NCI-H446 treated with DMSO at 0.1 percent for 48 hours (cell line): ENCODE data around the gene SREBF2.

Experiments used
- DNase-seq: peaks from one replicate; lab custom pipeline; 2025; lab: John Stamatoyannopoulos, UW

Gene SREBF2

DNA sequence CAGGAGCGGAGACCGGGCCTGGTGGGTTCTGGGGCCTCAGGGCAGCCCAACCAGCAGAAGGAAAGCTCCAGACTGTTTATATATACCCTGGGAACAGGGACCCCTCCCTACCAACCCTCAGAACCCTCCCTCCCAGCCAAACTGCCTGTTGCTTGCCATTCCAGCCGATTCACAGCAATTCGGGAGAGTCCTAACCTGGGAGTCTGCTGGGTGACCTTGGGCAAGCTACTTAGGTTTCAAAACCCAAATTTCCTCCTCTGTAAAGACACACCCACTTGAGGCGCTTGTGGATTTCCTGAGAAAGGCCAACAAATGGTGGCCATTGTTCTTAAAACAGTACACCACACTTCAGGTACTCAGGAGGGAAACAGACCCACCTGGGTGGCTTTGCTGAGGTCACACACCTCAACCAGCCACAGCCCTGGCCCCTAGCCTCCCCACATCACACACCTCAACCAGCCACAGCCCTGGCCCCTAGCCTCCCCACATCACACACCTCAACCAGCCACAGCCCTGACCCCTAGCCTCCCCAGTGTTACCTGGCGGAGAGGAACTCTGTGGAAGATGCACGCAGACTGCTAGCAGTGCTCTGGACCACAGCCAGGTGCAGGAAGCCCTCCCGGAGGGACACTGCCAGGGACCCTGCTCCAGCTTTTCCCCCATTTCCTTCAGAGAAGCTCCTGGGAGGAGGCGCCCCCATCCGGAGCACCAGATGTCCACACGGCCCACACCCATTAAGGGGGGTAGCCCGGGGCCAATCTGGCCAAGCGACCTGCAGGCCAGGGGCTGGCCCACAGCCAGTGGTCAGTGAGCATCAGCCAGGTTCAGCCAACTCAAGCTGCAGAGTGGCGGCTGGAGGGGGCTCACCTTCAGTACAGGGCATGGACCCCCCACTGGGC lies 75.8 kb downstream of the SREBF2 start:
- DNase-seq = no peak

DNA sequence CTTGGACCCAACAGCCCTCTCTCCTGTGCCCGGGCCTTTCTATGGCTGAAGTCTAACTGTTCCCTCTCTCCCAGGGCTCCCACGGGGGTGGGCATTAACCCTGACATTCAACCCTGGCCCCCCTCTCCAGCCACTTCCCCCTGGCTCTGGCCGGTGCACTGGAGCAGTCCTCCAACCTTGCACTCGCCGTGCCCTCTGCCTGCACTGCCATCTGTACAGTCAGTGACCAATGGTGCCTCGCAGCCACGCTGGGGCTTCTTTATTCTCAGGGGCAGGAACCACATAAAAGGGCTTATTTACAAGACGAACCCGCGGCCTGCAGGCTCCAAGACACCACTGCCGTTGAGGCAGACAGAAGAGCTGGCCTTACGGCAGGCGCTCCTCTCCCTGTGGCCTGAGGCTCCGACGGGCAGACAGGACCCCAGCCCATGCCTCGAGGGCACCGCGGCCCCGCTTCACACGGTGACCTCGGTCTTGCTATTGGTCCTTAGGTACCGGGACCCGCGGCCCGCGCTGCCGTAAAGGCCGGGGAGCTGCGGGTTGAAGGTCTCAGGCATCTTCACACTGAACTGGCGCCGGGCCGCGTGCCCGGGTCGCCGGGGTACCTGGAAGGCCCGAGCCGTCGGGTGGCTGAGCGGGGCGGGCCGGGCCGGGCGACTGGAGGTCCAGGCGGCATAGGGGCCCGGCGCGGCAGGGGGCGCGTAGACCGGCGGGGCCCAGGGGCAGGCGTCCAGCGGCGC lies 76.6 kb downstream of the SREBF2 start:
- no peak for DNase-seq

DNA sequence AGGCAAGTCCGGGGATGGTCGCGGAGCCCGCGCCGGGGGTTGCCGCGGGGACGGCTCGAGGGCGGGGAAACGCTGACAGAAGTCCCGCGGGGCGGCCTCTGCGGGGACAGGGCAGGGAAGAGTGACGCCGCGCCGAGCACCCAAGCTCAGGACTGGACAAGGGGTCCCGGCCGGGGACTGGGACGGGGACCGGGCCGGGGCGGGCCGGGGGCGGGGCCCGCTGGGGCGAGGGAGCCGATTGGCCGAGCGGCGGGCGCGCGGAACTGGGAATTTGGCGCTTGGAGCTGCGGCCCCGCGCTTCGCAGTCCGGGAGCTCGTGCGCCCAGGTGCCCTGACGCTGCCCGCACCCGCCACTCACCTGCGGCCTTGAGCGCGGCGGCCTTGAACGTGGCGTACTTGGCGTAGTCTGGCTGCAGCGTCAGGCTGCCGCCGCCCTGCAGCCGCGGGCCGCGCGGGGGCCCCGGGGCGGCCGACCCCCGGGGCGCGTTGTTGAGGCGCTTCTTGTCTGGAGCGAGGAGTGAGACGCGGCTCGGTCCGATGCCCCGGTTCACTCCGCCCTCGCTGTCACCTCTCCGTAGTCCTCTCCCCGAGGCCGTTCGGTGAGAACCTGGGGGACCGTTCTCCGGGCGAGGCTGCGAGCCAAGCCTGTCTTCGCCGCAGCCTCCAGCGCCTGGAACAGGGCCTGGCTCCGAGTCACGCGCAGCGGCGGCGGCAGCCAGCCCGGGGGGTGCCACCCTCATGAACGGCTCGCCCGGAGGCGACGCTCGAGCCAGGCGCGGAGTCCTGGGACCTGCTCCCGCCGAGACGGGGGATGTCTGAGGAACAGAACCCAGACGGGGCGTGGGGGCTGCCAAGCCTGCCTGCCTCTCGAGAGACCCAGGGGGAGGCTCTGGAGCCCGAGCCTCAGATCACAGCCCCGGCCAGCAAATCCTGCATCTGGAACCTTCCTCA lies 77.4 kb downstream of the SREBF2 start:
- no peak for DNase-seq

DNA sequence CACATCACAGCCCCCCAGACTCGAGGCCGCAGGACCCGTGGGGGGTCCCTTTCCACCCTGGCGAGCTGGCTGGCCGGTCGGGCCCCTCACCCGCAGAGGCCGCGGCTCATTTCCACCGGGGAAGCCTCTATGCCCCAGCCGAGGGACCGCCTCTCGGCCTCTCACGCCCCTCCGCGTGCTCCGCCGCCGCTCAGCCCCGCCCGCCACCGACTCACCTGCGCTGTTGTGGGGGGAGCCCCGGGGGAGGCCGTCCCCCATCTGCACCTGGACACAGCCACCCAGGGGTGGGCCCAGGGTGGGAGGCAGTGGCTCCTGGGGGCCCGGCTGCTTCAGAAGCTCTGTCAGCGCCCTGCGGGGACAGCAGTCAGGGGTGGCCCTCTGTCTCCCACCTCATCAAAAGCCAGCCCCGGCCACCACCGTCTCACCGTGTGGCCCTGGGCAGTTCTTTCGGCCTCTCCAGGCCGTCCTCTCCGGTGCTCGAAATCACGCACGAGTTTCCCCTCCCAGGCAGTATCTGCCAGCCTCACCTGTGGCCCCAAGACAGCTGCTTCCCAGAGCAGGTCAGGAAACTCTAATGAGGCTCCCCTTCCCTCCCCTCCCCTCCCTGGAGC lies 78.2 kb downstream of the SREBF2 start:
- DNase-seq = no peak

DNA sequence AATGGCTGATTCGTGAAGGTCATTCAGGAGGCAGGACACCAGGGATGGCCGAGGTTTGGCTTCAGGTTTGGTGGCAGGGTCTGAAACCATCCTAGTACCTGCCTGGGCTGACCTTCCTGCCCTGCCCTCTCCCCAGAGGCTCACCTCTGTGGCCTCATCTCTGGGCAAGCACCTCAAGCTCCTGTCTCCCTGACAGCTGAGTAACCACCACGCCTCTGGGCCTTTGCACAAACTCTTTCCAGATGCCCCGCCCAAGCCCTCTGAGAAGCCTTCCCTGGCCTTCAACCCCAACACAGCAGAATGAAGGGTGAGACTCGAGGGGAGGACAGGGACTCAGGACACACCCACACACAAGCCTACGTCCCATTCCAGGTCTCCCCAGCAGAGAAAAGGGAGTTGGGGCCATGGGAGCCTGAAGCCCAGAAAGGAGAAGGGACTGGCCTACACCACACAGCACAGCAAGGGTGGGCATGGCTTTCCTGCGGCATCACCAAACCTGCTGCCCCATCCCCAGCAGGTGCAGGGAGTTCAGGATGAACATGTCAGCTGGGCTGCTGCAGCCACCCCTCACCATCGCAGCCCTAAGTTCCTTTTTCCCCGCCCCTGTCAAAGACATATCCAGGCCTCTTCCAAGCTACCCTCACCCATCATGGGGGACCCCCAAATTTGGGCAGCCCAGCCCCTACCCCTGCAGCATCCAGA lies 79.6 kb downstream of the SREBF2 start:
- no peak for DNase-seq

DNA sequence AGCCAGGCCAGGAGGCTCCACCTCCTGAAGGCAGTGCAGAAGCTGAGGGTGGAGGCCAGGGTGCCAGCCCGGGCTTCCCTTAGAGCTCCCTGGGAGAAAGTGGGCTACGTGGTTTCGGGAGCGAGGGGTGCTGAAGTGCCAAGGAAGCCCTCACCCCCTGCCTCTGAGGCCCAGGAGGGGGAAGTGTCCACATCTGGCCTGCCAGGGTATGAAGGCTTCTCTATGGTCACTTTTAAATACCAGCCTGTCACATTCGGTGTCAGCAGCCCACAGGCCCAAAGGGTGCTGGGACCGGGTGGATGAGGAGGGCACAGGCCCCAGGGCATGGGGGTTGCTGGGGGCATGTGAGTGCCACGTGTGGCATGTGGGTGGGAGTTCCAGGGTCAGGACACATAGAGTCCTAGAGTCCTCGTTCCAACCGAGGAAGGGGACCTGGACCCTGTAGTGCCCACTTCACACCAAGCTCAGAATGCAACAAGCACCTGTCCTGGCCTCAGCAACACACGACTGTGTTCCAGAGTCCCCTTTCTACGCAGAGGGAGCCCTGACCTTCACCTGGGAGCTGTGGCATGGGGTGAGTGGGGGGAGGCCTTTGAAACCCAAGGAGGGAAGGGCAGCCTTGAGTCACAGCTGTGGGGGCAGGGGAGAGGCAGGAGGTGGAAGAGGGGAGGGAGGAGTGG lies 80.3 kb downstream of the SREBF2 start:
- DNase-seq = no peak

DNA sequence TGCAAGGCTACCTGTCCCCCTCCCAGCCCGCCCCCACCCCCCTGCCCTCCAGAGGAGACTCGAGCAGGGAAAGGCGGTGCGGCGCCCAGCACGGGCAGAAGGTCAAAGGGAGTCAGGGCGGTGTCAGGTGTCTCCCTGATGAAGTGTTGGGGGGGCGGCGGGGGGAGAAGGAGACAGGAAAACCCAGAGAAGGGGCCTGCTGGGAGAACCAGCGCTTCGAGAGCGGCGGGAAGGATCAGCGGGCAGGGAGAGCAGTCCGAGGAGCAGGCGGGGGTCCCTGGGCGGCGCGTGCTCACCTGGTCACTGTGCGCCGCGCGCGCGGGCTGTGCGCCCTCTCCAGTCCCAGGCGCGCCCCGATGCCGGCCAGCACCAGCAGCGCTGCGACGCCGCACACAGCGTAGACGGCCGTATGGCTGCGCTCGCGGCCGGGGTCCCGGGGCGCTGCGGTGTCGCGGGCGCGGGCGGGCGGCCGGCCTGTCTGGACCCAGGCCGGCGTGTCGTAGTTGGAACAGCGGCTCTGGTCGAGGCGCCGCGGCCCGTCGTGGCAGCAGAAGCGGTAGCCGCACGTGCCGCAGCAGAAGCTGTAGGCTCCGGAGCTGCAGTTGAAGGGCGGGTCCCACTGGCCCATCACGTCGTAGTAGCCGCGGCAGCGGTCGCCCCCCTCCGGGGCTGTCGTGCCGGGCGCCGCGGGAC lies 81.1 kb downstream of the SREBF2 start:
- DNase-seq = no peak

GRCh38 chr22:41914611-41915034 lies 81.7 kb downstream of the SREBF2 start:
- no peak for DNase-seq

DNA sequence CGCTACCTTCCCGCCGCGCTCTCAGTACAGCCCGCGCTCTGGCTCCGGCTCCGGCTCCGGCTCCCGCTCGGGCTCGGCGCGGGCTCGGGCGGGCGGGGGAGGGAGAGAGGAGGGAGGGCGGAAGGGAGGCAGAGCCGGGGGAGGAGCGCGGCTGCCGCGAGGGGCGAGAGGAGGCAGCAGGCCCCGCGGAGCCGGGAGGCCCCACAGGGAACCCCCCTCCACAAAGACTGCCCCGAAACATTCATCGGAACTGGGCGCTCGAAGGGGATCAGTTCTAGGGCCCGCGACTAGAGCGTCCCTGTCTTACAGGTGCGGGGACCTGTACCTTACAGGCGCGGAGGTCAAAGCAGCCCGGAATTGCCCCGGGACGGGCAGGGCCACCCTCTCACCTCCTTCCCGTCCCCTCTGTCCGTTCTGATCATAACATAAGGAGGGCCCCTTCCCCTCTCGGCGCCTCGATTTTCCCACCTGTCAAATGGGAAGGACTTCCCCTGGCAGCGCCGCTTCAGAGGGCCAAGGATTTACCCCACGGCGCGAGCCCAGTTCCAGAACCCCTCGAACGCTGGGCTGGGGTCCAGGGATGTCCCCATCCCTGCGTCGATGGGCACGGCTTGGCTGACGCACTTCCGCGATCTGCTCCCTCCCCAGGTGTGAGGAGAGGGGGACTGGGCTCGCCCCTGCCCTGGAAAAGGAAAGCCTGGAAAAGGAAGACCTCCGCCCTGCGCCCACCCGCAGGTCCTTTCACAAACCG lies 82.3 kb downstream of the SREBF2 start, which contains the start of gene SHISA8:
TSS of gene SHISA8 (minus strand) at position 40 of the 751 bp plus-strand sequence. CDS start 407 bp downstream, outside the sequence.
- DNase-seq = no peak

DNA sequence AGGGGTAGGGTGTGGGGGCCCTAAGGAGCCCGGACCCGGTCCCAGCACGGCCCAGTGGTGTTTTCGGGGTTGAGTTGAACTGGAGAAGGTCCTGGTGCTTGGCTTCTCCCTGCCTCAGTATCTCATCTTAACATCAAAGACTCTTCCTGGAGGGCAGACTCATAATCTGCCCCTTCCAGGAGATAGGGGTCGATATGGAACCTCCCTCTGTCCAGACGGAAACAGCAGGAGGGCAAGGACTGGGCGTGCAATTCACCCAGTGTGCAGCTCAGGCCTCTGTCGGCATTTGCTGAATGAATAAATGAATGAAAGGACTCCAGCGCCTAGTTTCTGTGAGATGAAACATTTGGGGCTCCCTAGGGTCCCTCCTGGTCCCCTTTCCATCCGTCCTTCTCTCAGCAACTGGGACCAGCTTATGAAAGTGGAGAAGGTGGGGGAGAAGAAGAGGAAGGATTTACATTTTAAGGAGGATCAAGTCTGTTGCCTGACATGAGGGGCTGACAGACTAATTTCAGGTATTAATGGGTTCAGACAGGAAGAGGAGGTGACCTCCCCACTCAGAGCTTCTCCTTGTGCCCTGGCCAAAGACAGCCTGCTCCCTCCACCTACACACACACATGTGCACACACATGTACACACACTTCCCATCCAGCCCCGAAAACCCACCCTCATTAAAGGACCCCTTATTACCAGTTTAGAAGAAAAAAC lies 83.0 kb downstream of the SREBF2 start:
- DNase-seq = no peak

DNA sequence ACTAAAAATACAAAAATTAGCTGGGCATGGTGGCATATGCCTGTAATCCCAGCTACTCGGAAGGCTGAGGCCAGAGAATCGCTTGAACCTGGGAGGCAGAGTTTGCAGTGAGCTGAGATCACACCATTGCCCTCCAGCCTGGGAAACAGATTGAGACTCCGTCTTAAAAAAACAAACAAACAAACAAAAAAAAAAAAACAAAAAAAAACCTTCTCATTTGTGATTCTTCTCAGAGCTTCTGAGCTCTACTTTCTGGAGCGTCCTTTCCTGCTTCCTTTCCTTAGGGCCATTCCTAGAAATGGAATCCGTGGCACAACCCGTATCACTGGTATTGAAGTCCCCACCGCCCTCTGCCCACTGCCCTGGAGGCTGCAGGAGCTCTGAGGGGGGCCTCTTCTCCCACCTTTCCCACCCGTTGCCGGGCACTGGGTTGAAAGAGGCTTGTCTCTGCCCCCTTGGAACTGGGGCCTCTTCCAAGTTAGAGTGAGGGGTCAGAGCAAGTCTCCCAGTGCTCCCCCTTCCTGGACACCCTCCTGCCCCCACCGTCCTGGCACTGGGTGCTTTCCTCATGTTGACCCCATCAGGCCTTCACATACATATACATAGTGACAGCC lies 83.9 kb downstream of the SREBF2 start:
- DNase-seq = no peak

- DNase-seq = no peak
These were observed 84.5 kb downstream of the SREBF2 start for GRCh38 chr22:41917375-41917902.

GRCh38 chr22:41917903-41918791 lies 85.2 kb downstream of the SREBF2 start:
- no peak for DNase-seq

DNA sequence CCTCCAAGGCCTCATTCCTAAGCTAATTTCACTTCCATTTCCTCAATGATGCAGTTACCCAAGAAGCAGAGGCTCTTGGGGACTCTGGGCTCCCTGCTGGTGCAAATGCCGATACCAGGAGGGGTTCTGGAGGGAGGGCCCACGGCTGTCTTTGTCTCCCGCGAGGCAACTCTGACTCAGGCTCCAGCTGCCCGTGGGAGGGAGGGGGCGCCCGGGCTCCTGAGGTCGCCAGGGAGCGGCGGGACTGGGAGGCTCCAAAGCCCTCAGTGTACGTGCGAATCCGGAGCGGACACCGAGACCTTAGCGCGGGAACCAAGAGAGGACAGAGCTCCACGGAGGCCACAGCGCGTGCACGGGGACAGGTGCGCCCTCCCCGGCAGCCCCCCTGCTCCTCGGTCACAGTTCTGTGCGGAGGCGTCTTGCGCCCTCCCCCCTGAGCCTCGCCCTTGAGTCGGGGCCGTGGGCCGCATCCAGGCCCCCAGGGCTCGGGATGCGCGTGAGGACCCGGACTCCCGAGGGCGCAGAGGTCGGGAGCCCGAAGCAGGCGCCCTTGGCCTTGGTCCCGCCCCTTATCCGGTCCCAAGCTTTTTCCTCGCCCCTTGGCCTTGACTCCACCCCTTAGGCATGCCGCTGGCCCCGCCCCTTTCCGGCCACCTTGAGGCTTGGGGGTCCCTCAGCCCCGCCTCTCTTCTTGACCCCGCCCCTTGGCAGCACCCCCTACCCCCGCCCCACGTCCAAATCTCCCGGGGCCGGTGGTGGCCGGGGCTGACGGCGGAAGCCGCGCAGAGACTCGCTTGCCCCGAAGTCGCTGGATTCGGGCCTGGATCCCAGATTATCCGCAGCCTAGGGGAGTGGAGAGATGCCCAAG lies 86.7 kb downstream of the SREBF2 start:
- no peak for DNase-seq

DNA sequence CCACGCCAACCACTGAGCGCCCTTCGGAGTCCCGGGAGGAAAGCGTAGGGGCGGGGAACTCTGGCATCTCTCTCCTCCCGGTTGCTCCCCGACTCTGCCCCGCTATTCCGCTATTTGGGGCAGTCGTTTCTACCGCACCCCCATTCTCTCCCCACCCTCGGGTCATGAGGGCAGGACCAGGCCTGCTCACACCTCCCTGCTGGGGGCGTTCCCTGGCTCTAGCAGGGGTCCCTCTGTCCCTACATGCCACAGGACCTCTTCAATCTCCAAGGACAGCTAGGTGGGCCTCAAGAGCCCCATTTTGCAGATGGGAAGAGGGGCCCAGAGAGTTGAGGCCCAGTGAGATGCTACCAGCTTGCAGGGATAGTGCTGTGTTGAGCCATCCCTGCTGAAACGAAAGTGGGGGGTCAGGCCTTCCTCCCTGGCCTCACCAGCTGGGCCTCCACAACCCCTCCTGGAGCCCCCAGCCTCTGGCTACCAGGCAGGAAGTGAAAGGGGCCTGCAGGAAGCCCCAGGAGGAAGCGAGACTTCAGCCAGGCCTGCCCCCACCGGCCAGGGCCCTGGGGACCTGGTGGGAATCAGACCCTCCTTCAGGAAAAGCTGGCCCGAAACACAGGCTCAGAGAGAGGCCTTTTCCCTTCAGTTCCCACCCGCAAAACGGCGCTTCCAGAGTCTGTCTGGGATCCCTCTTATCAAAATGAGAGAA lies 87.5 kb downstream of the SREBF2 start:
- no peak for DNase-seq
